NT2/D1 (cell line): ENCODE data around the gene TENM3.

Experiments used
- YY1 ChIP-seq: IDR thresholded peaks from 2 replicates; pipeline ENCODE4 v1.6.1; 2011; ENCODE audit not compliant: insufficient read length, insufficient read depth
- ZNF274 ChIP-seq: IDR thresholded peaks from 2 replicates; pipeline ENCODE4 v1.6.1; 2011; ENCODE audit warnings: mild to moderate bottlenecking, low read depth, low read length

GRCh38 chr4:182799515-182800215, 556.5 kb downstream of the TENM3 start:
- TF ChIP-seq ZNF274 (no peak), YY1 (no peak)
